Measurements from ENCODE around the gene TMEM167A. TPM values are rescaled to one million over a fixed set of nuclear protein-coding genes. Genes with fewer than 3 reads are reported as not detected.

The TMEM167A gene
- total and polyA plus RNA-seq, 2 of the 8 experiments (the other 6 are each of a cell fraction or from before 2014, with no cell fraction given), result 50.6 to 178 TPM

- DNase-seq (ENCODE audit: low read depth in 1 of 2, low spot score in 2 of 2) (no peak), FAIRE-seq (no peak)
- H3K9me3 ChIP-seq (ENCODE audit: insufficient read depth in 2 of 2, low read depth in 1 of 2, low read length in 1 of 2), result peaks cover 0 to 2% of the 10 kb centered on the region in 2 experiments; a peak in 1 of 4 replicates
- no peak overlapping the region for H2BK15ac ChIP-seq (ENCODE audit: low read length)
- H3K9ac ChIP-seq (replicated peaks in 1 of 4; ENCODE audit: extremely low read depth in 1 of 4, low read depth in 3 of 4, low read length in 3 of 4), result no peak overlapping the region
- no peaks in the 10 kb centered on the region for H3K23me2 ChIP-seq (ENCODE audit: low read depth, low read length)
- H4K8ac ChIP-seq (ENCODE audit: extremely low read depth, insufficient read depth, low read length), result no peak overlapping the region
- no peak overlapping the region for H3K4ac ChIP-seq (replicated peaks; ENCODE audit: insufficient read length, low read depth, low read length)
- no peak overlapping the region for H4K91ac ChIP-seq (replicated peaks; ENCODE audit: insufficient read length, low read length)
- no peak overlapping the region for H2AK5ac ChIP-seq (ENCODE audit: low read depth, low read length)
- no peak overlapping the region for H3K27ac ChIP-seq (ENCODE audit: low read depth, low read length)
- no peak overlapping the region for H3K4me3 ChIP-seq (ENCODE audit: extremely low read depth in 1 of 4, insufficient read depth in 2 of 4, low read depth in 3 of 4, low read length in 4 of 4)
- no peaks in the 10 kb centered on the region for H3K27me3 ChIP-seq (replicated peaks in 1 of 4; ENCODE audit: control insufficient read depth in 3 of 4, extremely low read depth in 1 of 4, insufficient read depth in 3 of 4, low read length in 3 of 4)
- no peak overlapping the region for H2BK120ac ChIP-seq (replicated peaks; ENCODE audit: low read depth, low read length)
- H4K5ac ChIP-seq (ENCODE audit: insufficient read length, low read depth, low read length), result no peak overlapping the region
- no peak overlapping the region for H2AFZ ChIP-seq (ENCODE audit: low read length)
- no peak overlapping the region for H3K23ac ChIP-seq (ENCODE audit: insufficient read length)
- no peak for TF ChIP-seq NRF1 (IDR thresholded peaks at IDR 0.05; ENCODE audit: low read depth, low read length)
- no peak for TF ChIP-seq BCL11A (IDR thresholded peaks at IDR 0.05; ENCODE audit: low read depth in 2 of 2, low read length in 2 of 2)
- no peak for TF ChIP-seq JUN (IDR thresholded peaks at IDR 0.05; ENCODE audit: low read depth, low read length)
- TF ChIP-seq E2F6 (IDR thresholded peaks at IDR 0.05), result no peak
- TF ChIP-seq TEAD4 (IDR thresholded peaks at IDR 0.05; ENCODE audit: low read depth, low read length), result no peak
- no peak for TF ChIP-seq SUZ12 (IDR thresholded peaks at IDR 0.05; ENCODE audit: low read length)
- TF ChIP-seq HDAC2 (IDR thresholded peaks at IDR 0.05; ENCODE audit: borderline replicate concordance in 1 of 2, low read depth in 2 of 2, low read length in 2 of 2), result no peak
- TF ChIP-seq SP1 (IDR thresholded peaks at IDR 0.05; ENCODE audit: low read depth, low read length), result no peak
- no peak for TF ChIP-seq KDM1A (IDR thresholded peaks at IDR 0.05; ENCODE audit: borderline replicate concordance, low read length)
- TF ChIP-seq POLR2AphosphoS5 (IDR thresholded peaks at IDR 0.05; ENCODE audit: low read depth, low read length), result no peak
- no peak for TF ChIP-seq BACH1 (IDR thresholded peaks at IDR 0.05; ENCODE audit: low read length)
- TF ChIP-seq USF2 (IDR thresholded peaks at IDR 0.05; ENCODE audit: low read length), result no peak
- ChIA-PET POLR2A (ENCODE audit: partially characterized antibody) (no interaction called here), CTCF (ENCODE audit: partially characterized antibody) (no interaction called here)
- peaks cover 0 to 3% (median 0%) of the 10 kb centered on the region in 4 experiments; a peak in 2 of 8 replicates for H3K36me3 ChIP-seq (ENCODE audit: control insufficient read depth in 2 of 4, insufficient read depth in 4 of 4, low read length in 3 of 4)
- H3K56ac ChIP-seq (replicated peaks; ENCODE audit: insufficient read length, low read depth, low read length), result no peak overlapping the region
- no peak overlapping the region for H2BK5ac ChIP-seq (ENCODE audit: low read depth, low read length)
- 95% methylated on average over 1 of the region's 1 CpG; no CpG with 5 or more reads in 1 of the 2 experiments for WGBS, 2 experiments (ENCODE audit: extremely low coverage in 1 of 2, insufficient coverage in 1 of 2, insufficient read length in 1 of 2, insufficient replicate concordance in 2 of 2, low coverage in 1 of 2, low lambda C conversion rate in 2 of 2, missing lambda C conversion rate in 1 of 2)
- no peak overlapping the region for H3K14ac ChIP-seq (ENCODE audit: insufficient read length)
- no peaks in the 10 kb centered on the region for H3K4me1 ChIP-seq (replicated peaks in 1 of 4; ENCODE audit: control insufficient read depth in 3 of 4, insufficient read depth in 4 of 4, low read length in 3 of 4)
- no peak overlapping the region for H2BK12ac ChIP-seq (ENCODE audit: low read depth, low read length)
- no peaks in the 10 kb centered on the region for H4K20me1 ChIP-seq (replicated peaks in 1 of 2; ENCODE audit: control insufficient read depth in 1 of 2, insufficient read depth in 2 of 2, low read length in 2 of 2)
- no peaks in the 10 kb centered on the region for H3K79me2 ChIP-seq (ENCODE audit: control insufficient read depth in 1 of 2, insufficient read depth in 2 of 2, low read length in 2 of 2)
- no peak overlapping the region for H3K4me2 ChIP-seq (ENCODE audit: insufficient read depth in 1 of 2, low read depth in 2 of 2, low read length in 2 of 2)
- no peak overlapping the region for H2BK20ac ChIP-seq (ENCODE audit: low read length)
- H3K79me1 ChIP-seq (ENCODE audit: low read depth, low read length), result no peaks in the 10 kb centered on the region
- no peak overlapping the region for H3K18ac ChIP-seq (ENCODE audit: extremely low read depth, low read length)
Observed at GRCh38 chr5:83118976-83119375, 41.8 kb upstream of the TMEM167A start.

Measured in H1 (cell line).